COLO829 (cell line): ENCODE data around the gene ATP12A.
A peak's percentile ranks its signal among the peaks of the same experiment; 100 is the strongest.

ENCODE experiments used
- DNase-seq: peaks from one replicate; pipeline ENCODE4 v3.0.0; 2012; ENCODE audit warnings: low spot score

The ATP12A gene

DNA sequence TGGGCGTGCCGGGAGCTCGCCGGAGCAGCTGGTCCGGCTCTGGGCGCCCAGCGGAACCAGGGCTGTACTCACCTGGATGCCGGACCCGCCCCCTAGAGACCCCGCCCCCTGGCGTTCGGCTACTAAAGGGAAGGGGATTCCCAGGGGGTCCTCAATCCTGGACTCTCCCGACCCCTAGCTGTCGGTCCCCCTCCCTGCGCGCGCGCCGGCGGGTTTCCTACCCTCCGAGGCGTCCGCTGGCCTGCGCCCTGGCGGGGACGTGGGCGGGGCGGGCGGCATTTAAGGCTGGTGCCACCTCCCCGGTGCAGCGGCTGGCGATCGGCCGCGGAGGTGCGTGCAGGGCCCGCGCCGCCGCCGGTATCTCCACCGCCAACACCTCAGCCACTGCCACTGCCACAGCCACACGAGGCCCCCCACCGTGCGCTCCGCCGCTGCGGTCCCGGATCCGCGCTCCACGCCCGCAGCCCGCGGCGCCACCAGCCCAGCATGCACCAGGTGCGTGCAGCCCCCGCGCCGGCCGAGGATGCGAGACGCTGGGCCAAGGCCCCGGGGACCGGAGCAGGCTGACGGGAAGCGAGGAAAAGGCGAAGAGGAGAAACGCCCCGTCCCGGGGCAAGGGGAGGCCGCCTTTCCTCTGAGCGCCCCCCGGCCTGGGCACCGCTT lies at the start of gene ATP12A:
Gene ATP12A, plus strand, starts transcription at position 151 of the 663 bp plus-strand sequence. Its CDS starts 336 bp downstream, at position 487.
- no peak for DNase-seq

DNA sequence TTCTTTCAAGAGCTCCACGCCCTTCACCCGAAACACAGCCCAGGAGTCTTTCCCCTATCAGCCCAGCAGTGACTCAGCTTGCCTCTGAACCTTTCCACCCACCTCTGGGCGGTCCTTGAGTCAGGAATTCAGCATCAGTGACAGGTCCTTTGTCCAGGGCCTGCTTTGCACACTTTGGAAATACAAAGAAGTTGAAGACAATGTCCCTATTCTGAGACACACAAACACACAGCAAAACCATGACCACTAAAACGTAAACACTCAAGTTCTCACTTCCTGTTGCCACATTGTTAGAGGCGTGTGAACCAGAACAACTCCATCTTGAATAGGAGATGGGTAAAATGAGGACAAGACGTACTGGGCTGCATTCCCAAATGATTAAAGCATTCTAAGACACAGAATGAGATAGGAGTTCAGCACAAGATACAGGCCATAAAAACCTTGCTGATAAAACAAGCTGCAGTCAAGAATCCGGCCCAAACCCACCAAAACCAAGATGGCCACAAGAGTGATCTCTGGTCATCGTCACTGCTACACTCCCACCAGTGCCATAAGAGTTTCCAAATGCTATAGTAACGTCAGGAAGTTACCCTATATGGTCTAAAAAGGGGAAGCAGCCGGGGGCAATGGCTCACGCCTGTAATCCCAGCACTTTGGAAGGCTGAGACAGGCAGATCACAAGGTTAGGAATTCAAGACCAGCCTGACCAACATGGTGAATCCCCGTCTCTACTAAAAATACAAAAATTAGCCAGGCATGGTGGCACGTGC lies 49.2 kb upstream of the ATP12A start:
- DNase-seq: peak; percentile 17

DNA sequence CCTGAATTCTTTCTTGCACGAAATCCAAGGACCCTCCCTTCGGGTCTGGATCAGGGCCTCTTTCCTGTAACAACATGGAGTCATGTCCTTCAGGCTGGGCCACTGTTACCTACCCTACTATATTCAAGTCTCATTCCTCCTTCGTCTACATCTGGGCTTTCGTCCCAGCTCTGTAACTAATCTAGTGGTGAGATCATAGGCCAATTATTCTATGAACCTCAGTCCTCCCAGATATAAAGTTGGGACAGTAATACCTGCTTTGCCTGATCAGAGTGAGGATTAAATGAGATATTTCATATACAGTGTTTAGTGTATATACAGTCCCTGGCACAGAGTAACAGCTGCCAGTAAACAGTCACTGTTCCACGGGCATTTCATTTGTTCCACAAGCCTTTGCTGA lies 48.3 kb upstream of the ATP12A start:
- DNase-seq: no peak

DNA sequence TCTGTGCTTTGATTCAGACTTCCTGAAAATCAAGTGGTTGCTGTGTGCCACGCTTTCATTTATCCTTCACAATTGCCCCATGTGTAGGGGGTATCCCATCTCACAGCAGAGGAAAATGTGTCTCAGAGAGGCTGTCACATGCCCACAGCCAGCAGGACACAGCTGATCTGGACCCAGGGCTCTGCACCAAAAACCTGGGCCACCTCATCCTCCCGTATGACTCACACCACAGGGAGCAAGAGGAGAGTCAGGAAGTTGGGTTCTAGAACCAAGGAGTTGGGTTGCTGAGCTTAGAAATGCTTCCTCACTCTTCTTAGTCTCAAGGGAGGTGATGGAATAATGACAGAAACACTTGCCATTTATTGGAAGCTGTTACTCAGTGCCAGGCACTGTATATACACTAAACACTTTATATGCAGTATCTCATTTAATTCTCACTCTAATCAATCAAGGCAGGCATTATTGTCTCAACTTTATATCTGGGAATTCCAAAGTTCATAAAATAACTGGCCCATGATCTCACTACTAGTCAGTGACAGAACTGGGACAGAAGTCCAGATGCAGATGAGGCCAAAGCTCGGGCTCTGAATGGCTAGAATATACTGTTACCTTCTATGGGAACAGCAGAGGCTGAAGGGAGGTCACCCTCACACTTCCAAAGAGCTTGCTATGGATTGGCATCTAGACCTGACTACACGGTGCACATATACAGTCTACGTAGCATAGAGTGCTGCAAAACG lies 47.7 kb upstream of the ATP12A start:
- DNase-seq: no peak

DNA sequence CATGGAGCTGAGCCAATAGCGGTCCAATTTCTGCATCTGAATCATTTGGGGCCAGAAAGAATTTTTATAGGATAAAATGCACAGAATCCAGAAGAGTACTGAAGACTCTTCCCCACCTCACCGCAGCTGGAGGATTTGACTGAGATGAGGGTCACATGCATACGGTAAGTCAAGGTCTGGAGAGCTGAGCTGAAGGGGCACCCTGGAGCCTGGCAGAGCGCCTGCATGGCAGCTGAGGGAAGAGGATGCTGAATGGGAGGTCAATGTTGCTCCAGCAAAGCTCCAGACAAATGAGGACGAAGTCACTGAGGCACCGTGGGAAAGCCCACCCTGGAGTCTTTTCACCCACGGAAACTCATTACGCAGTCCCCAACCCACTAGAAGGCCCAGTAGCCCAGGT lies 43.4 kb upstream of the ATP12A start:
- no peak for DNase-seq

- no peak for DNase-seq
These were observed 42.1 kb upstream of the ATP12A start for GRCh38 chr13:24638096-24638495.

DNA sequence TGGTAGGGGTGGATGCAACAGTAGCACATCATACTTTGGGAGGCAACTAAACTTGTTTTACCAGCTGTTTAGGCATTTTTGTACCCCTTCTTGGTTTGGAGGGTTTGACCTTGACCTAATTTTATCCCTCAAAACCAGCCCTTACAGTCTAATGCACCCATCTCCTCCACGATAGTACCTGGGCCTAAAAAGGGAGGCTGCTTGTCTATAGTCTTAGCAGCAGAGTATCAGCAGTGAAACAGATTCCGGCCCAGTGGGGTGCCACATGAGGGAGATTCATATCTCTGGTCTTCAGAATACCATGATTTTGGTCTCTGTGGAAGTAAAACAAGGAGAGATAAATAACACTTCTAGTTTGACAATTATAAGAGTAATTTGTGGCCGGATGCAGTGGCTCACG lies 39.5 kb upstream of the ATP12A start:
- no peak for DNase-seq

DNA sequence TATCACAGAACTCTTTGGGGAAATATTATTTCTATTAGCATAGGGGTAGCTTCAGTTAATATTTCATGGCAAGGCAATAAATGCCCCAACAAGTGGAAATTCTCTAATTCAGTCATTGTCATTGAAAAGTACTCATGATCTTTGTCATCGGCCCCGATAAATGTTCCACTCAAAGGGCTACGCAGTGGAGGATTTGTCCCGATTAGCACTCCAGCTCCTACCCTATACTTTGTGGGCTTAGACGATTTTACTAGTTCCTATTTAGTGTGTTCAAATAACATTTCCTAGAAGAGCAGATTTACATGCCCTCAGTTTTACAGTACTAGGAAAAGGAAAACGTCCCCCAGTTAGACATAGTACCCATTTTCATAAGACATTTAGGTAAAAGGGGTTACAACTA lies 38.0 kb upstream of the ATP12A start:
- DNase-seq: no peak

- DNase-seq: no peak
These were observed 36.2 kb upstream of the ATP12A start for GRCh38 chr13:24644036-24644435.

DNA sequence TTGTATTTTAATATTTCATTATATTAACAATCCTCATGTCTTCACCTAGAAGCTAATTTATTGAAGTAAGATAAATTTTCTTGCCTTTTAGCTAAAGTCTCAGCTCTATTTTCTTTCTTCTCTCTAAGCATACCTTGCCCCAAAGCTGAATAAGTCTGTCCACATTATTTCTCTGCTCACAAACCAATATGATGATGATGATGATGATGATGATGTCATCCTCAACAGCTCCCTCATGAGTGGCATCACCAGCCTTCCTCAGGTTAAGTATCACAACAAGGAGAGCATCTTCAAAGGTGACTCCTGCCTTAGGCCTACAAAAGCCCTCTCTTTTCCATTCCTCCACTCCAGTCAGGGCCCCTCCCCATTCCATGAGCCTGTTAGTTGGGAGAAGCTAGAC lies 31.9 kb upstream of the ATP12A start:
- no peak for DNase-seq

- no peak for DNase-seq
These were observed 31.1 kb upstream of the ATP12A start for GRCh38 chr13:24648983-24649687.

- DNase-seq: no peak
These were observed 30.5 kb upstream of the ATP12A start for GRCh38 chr13:24649688-24650043.

DNA sequence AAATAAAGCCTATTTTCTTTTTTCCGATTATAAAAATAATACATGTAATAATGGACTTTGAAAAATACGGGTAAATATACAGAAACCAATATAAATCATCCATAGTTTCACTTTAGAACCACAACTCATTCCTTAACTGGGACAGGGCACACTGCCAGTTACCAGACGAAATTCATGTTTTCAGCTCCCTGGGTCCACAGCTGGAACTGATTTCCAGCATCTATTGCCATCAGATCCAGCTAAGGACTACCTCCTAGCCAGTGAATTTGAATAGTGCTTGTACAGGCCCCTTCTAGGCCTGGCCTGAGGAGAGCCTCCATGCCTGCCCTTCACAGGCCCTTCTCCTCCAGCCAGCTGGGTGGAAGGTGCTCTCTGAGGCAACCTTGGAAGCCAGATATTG lies 30.0 kb upstream of the ATP12A start:
- no peak for DNase-seq

DNA sequence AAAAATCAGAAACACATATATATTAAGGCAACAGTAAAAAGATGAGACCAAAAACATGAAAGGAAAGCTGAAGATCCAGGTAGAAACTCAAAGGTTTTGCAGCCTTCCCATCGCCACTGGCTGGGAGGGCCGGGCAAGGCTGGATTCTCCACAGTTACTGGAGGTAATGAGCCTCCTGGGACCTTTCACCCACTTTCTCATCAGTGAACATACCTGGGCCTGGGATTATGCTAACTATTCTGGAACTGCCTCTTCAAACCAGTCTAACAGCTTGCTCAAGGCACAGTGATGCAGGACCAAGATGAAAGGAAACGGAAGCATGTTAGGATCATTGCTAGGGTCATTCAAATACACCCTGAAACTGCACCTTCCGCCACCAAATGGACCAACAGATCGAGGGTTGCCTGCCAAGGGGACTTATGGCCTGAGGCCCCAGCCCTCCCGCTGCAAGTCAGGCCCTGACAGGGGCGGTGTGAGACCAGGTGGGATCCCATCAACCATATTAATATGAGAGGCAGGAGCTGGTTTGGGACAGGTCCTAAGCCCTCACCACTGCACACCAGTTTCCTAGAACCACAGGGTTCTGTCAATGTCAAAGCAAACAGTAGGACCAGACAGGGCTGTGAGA lies 28.4 kb upstream of the ATP12A start:
- DNase-seq: no peak

GRCh38 chr13:24652359-24652758 lies 27.8 kb upstream of the ATP12A start:
- no peak for DNase-seq

GRCh38 chr13:24654741-24655140 lies 25.5 kb upstream of the ATP12A start:
- no peak for DNase-seq

- no peak for DNase-seq
These were observed 21.0 kb upstream of the ATP12A start for GRCh38 chr13:24659239-24659638.

GRCh38 chr13:24660023-24660741 lies 20.0 kb upstream of the ATP12A start:
- no peak for DNase-seq

- no peak for DNase-seq
These were observed 18.5 kb upstream of the ATP12A start for GRCh38 chr13:24661713-24662112.

DNA sequence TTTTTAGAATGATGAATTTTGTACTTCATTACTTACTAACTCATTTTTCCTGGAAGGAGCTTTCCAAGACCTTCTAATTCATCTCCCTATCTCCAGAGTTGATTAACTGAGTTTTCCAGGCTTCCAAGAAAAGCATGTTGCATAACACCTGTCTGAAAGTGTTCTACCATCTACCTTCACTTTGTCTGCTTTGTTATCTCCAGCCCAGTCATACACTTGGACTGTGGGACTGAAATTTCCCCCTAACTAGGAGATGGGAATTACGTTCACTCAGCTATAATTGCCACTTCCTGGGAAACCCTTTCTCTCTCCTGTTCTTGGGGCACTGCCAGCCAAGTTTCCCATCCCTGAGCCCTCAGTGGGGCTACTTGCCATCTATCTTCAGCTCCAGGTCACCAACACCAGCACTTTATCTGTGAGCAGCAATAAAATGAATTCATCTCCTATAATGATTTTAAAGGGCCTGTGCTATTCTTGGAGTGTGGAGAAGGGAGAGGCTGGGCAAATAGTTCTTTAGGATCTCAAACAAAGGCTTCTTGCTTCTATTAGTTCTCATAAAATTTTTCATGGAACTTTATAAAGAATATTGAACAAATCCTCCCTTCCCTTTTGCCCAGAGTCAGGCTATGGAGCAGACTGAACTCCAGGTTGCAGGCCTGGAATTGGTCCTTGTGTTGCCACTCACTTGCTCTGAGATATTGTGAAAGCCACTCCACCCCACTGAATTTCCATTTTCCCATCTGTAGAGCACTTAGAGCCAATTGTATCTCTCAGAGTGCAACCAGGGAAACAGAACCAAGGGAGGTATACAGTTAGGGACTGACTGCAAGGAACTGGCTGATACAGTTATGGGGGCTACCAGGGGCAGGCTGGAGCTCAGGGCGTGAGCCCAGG lies 17.8 kb upstream of the ATP12A start:
- DNase-seq: no peak

DNA sequence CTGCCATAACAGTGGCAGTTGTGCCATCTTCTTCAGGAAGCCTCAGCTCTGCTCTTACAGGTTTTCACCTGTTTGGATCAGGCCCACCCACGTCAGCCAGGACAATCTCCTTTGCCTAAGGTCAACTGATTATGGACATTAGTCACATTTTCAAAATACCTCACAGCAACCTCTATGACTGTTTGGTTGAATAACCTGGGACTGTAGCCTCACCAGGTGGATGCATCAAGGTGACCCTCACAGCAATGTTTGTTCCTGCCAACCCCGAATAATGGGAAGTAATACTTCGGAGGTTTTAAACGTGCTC lies 17.2 kb upstream of the ATP12A start:
- no peak for DNase-seq
